ENCODE measurements around the gene MAMLD1.

- TF ChIP-seq POLR2A (IDR thresholded peaks at IDR 0.05) (no peak), CTCF (IDR thresholded peaks at IDR 0.05) (no peak)
These were observed 100.4 kb downstream of the MAMLD1 start for GRCh38 chrX:150463566-150463965.

All from Peyer's patch (tissue), 4 donors.